Measurements from ENCODE around the gene PTPN14.
A peak's percentile ranks its signal among the peaks of the same experiment; 100 is the strongest.
"Not testable (repeated sequence)": the region's sequence is repeated elsewhere in the genome, so short reads cannot be mapped to it uniquely, and the experiment has no call there.

The PTPN14 gene

GRCh38 chr1:214579183-214579582, 27.8 kb upstream of the PTPN14 start:
- TF ChIP-seq JUND (IDR thresholded peaks at IDR 0.05; ENCODE audit: low read depth): no peak
- DNase-seq (ENCODE audit: low read depth in 1 of 2, low spot score in 1 of 2): peak in 1 of 2 experiments; percentile 33
- in situ Hi-C loops (cut with HindIII; ENCODE audit: low pct_unique_long_range_greater_than_20kb, low sequenced_read_pairs): no loop called here

- in situ Hi-C loops (cut with HindIII; ENCODE audit: low pct_unique_long_range_greater_than_20kb, low sequenced_read_pairs); DNase-seq (ENCODE audit: low read depth in 1 of 2, low spot score in 1 of 2): not testable (repeated sequence)
Measured at GRCh38 chr1:214576120-214576519, 24.7 kb upstream of the PTPN14 start.

- in situ Hi-C loops (cut with HindIII; ENCODE audit: low pct_unique_long_range_greater_than_20kb, low sequenced_read_pairs): no loop called here
- no peak for TF ChIP-seq JUND (IDR thresholded peaks at IDR 0.05; ENCODE audit: low read depth)
- DNase-seq (ENCODE audit: low read depth in 1 of 2, low spot score in 1 of 2): no peak
Measured at GRCh38 chr1:214574598-214575411, 23.4 kb upstream of the PTPN14 start.

- in situ Hi-C loops (cut with HindIII; ENCODE audit: low pct_unique_long_range_greater_than_20kb, low sequenced_read_pairs): no loop called here
- peak in 1 of 2 experiments; percentile 59 for DNase-seq (ENCODE audit: low read depth in 1 of 2, low spot score in 1 of 2)
- 0 out of 2 replicates have a peak, but pooled peaks have one; percentile 12 for TF ChIP-seq JUND (IDR thresholded peaks at IDR 0.05; ENCODE audit: low read depth)
Measured at GRCh38 chr1:214573386-214574318, 22.2 kb upstream of the PTPN14 start.

GRCh38 chr1:214571281-214571680, 19.9 kb upstream of the PTPN14 start:
- TF ChIP-seq JUND (IDR thresholded peaks at IDR 0.05; ENCODE audit: low read depth): no peak
- DNase-seq (ENCODE audit: low read depth in 1 of 2, low spot score in 1 of 2): no peak
- in situ Hi-C loops (cut with HindIII; ENCODE audit: low pct_unique_long_range_greater_than_20kb, low sequenced_read_pairs): no loop called here

- in situ Hi-C loops (cut with HindIII; ENCODE audit: low pct_unique_long_range_greater_than_20kb, low sequenced_read_pairs): no loop called here
- TF ChIP-seq JUND (IDR thresholded peaks at IDR 0.05; ENCODE audit: low read depth): no peak
- DNase-seq (ENCODE audit: low read depth in 1 of 2, low spot score in 1 of 2): no peak
Measured at GRCh38 chr1:214570442-214570841, 19.0 kb upstream of the PTPN14 start.

GRCh38 chr1:214569357-214570004, 18.1 kb upstream of the PTPN14 start:
- DNase-seq (ENCODE audit: low read depth in 1 of 2, low spot score in 1 of 2): no peak
- no peak for TF ChIP-seq JUND (IDR thresholded peaks at IDR 0.05; ENCODE audit: low read depth)
- in situ Hi-C loops (cut with HindIII; ENCODE audit: low pct_unique_long_range_greater_than_20kb, low sequenced_read_pairs): no loop called here

- in situ Hi-C loops (cut with HindIII; ENCODE audit: low pct_unique_long_range_greater_than_20kb, low sequenced_read_pairs): no loop called here
- TF ChIP-seq JUND (IDR thresholded peaks at IDR 0.05; ENCODE audit: low read depth): no peak
- no peak for DNase-seq (ENCODE audit: low read depth in 1 of 2, low spot score in 1 of 2)
Measured at GRCh38 chr1:214568328-214568727, 16.9 kb upstream of the PTPN14 start.

GRCh38 chr1:214567481-214567980, 16.1 kb upstream of the PTPN14 start:
- TF ChIP-seq JUND (IDR thresholded peaks at IDR 0.05; ENCODE audit: low read depth): no peak
- in situ Hi-C loops (cut with HindIII; ENCODE audit: low pct_unique_long_range_greater_than_20kb, low sequenced_read_pairs): no loop called here
- no peak for DNase-seq (ENCODE audit: low read depth in 1 of 2, low spot score in 1 of 2)

GRCh38 chr1:214566158-214567104, 15.0 kb upstream of the PTPN14 start:
- in situ Hi-C loops (cut with HindIII; ENCODE audit: low pct_unique_long_range_greater_than_20kb, low sequenced_read_pairs): no loop called here
- no peak for DNase-seq (ENCODE audit: low read depth in 1 of 2, low spot score in 1 of 2)
- no peak for TF ChIP-seq JUND (IDR thresholded peaks at IDR 0.05; ENCODE audit: low read depth)

- in situ Hi-C loops (cut with HindIII; ENCODE audit: low pct_unique_long_range_greater_than_20kb, low sequenced_read_pairs): no loop called here
- DNase-seq (ENCODE audit: low read depth in 1 of 2, low spot score in 1 of 2): no peak
- no peak for TF ChIP-seq JUND (IDR thresholded peaks at IDR 0.05; ENCODE audit: low read depth)
Measured at GRCh38 chr1:214565310-214565709, 13.9 kb upstream of the PTPN14 start.

Data from T47D (cell line).